ENCODE measurements around the gene CNPY2. TPM values are rescaled to one million over a fixed set of nuclear protein-coding genes. Genes with fewer than 3 reads are reported as not detected.
"Not testable (repeated sequence)": the region's sequence is repeated elsewhere in the genome, so short reads cannot be mapped to it uniquely, and the experiment has no call there.

Gene CNPY2
- total RNA-seq, 1 experiment from 2014 or later = 80.9 TPM

DNA sequence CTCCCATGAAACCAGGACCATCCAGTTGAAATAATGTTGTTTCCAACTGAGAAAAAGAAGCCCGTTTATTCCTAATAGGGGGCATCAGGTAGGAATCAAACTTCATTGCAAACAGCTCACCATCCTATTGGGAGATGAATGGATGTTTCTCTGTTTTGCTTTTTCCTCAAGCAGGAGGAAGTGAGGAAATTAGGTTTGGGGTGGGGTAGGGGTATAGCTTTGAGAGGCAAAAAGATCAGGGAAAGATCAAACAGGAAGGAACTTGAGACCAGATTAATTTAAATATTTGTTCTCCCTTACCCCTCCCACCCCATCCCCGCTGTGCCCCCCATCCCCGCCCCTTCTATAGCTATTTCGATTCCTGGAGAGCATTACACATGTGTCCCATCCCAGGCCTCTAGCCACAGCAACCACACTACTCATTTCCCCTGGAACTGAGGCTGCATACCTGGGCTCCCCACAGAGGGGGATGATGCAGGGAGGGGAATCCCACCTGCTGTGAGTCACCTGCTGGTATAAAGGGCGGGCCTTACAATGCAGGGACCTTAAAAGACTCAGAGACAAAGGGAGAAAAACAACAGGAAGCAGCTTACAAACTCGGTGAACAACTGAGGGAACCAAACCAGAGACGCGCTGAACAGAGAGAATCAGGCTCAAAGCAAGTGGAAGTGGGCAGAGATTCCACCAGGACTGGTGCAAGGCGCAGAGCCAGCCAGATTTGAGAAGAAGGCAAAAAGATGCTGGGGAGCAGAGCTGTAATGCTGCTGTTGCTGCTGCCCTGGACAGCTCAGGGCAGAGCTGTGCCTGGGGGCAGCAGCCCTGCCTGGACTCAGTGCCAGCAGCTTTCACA lies 22.7 kb upstream of the CNPY2 start, which contains the start of gene IL23A:
IL23A (plus strand) TSS at position 577 of the 850 bp plus-strand sequence; CDS start at position 738, 161 bp downstream.
- Histone ChIP-seq H3K27ac (no peak within 1 kb of the TSS), H3K27me3 (no peaks in the 10 kb centered on the region), H3K4me3 (no peak within 1 kb of the TSS), H3K9me3 (replicated peaks) (no peaks in the 10 kb centered on the region), H3K4me1 (peaks cover 4% of the 10 kb centered on the region; the same call in 1 of the 2 replicates), H3K36me3 (no peaks in the 10 kb centered on the region)
- DNase-seq = no peak

DNA sequence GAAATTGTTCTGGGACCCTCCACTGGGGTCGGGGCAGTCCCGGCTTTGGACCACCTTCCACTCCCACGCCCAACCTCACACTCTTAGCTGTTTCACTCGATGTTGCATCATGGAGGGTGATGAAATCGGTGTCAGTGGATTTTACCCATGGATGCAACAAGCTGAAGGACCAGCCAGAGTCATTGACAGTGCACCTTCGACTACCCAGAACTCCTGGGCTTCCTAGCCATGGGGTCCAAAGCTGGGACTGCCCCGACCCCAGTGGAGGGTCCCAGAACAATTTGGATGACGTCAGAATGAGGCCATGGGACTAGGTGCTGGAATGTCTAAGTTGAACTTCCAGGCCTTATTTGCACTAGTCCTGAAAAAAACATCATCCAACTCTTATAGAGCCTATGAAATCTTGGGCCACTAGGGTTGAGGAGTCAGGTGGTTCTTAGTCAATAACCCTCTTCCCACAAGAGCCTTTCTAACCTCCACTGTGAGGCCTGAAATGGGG lies 22.0 kb upstream of the CNPY2 start:
- no peaks in the 10 kb centered on the region for H3K9me3 ChIP-seq (replicated peaks)
- no peak for DNase-seq
- H3K36me3 ChIP-seq = no peaks in the 10 kb centered on the region

DNA sequence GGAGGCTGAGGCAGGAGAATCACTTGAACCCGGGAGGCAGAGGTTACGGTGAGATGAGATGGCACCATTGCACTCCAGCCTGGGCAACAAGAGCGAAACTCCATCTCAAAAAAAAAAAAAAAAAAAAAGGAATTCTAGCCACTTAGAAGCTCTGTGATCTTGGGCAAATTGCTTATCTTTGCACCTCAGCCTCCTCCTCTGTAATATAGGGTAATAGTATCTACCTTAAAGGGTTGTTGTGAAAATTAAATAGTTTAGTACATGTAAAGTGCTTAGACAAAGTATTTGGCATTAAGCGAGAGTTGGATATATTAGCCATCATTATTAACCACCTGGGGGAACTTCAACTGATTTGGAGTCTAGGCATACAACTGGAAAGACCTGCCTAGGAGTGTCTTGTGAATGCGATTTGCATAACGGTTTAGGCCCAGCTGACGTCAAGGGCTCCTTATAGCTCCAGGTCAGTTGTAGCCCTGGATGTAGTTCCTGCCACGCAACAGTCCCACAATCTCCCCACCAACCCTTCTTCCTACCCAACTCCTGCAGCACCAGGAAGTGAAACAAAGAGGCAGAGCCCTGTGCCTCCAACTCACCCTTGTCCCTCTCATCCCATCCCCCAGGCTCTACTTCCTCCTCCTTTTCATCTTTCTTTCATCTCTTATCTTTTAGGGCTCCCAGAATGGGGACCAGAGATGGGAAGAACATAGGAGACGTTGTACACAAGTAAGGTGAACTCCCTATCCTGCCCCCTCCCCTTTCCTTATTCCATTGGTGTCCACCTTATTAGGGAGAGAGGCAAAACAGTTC lies 20.8 kb upstream of the CNPY2 start:
- Histone ChIP-seq H3K4me1 (peaks cover 8% of the 10 kb centered on the region; the same call in 1 of the 2 replicates), H3K4me3 (no peak overlapping the region), H3K27me3 (no peaks in the 10 kb centered on the region), H3K27ac (no peak overlapping the region), H3K36me3 (no peaks in the 10 kb centered on the region), H3K9me3 (replicated peaks) (no peaks in the 10 kb centered on the region)
- DNase-seq = no peak

More for the DNA sequence above, 22.0 kb upstream of the CNPY2 start:
- Histone ChIP-seq H3K27ac (no peak overlapping the region), H3K4me1 (peaks cover 7% of the 10 kb centered on the region; the same call in 1 of the 2 replicates), H3K4me3 (no peak overlapping the region), H3K27me3 (no peaks in the 10 kb centered on the region)

DNA sequence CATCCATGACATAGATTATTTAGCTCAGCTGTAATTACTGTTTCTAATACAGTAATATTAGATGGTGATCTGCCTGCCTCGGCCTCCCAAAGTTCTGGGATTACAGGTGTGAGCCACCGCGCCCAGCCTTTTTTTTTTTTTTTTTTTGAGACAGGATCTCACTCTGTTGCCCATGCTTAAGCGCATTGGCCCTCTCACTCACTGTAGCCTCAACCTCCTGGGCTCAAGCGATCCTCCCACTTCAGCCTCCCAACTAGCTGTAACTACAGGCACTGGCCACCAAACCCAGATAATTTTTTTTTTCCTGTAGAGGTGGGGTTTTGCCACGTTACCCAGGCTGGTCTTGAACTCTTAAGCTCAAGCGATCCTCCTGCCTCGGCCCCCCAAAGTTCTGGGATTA lies 19.7 kb upstream of the CNPY2 start:
- not testable (repeated sequence) for H3K27me3 ChIP-seq; H3K4me3 ChIP-seq; H3K36me3 ChIP-seq; H3K27ac ChIP-seq; H3K9me3 ChIP-seq (replicated peaks); H3K4me1 ChIP-seq; DNase-seq

DNA sequence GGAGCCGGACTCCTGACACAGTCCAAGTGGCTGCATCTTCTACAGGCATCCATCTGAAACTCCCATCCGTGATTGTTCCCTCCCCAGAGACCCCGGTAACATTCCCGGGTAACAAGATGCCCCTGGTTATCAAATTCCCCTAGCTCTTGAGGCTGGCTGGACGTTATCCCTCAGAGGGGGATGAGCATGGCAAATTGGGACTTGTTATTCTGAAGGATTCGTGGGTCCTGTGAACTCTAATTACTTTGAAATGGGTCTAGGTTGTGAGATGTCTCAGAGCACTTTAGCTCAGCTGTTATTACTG lies 18.7 kb upstream of the CNPY2 start:
- H3K9me3 ChIP-seq (replicated peaks) = no peaks in the 10 kb centered on the region
- no peak for DNase-seq
- H3K4me3 ChIP-seq = peak overlapping the region; percentile 64

DNA sequence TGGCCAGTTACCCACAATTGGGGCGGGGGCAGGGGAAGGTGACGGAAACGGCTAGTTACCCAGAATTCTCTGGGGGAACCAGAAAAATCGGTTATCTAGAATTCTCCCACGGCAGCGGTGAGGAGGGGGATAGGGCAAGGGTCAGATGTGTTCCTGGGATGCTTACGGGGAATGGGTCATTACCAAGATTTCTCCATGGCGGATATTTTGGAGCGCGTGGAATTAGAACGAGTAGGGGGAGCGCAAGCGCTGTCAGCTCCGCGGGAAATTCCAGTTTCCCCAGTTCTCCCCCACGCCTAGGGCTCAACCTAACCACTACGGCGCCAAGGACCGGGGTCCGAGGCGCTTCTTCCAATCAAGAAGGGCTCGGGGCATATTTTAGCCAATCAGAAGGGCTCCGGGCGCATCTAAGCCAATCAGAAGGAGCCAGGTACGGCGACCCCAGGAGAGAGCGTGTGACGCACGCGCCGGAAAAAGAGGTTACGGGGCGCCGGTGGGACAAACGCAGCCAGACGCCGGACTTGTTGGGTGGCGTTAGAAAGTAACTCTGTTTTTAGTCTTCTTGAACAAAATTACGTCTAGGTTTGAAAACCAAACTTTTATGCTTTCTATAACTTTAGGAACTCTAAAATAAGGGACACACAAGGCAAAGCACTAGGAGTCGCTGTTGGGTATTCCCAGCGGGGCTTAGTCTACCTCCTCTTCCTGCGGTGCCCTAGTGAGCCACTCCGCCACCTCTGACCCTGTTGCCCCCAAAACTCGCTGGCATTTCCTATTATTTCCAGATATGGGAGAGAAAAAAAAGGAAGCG lies 18.1 kb upstream of the CNPY2 start, which contains the start of gene PAN2:
PAN2 (minus strand) TSS at position 322 of the 811 bp plus-strand sequence. CDS start 906 bp downstream, outside the sequence.
- Histone ChIP-seq H3K9me3 (replicated peaks) (no peaks in the 10 kb centered on the region), H3K4me3 (peak within 1 kb of the TSS; percentile 64), H3K4me1 (peaks cover 8% of the 10 kb centered on the region; the same call in 1 of the 2 replicates), H3K27me3 (no peaks in the 10 kb centered on the region), H3K27ac (peak within 1 kb of the TSS; percentile 88), H3K36me3 (no peaks in the 10 kb centered on the region)
- peak; percentile 96 to 98 for DNase-seq

More for the DNA sequence above, 18.7 kb upstream of the CNPY2 start:
- H3K27ac ChIP-seq = peak overlapping the region; percentile 88
- no peaks in the 10 kb centered on the region for H3K36me3 ChIP-seq
- peaks cover 8% of the 10 kb centered on the region; the same call in 1 of the 2 replicates for H3K4me1 ChIP-seq
- no peaks in the 10 kb centered on the region for H3K27me3 ChIP-seq

DNA sequence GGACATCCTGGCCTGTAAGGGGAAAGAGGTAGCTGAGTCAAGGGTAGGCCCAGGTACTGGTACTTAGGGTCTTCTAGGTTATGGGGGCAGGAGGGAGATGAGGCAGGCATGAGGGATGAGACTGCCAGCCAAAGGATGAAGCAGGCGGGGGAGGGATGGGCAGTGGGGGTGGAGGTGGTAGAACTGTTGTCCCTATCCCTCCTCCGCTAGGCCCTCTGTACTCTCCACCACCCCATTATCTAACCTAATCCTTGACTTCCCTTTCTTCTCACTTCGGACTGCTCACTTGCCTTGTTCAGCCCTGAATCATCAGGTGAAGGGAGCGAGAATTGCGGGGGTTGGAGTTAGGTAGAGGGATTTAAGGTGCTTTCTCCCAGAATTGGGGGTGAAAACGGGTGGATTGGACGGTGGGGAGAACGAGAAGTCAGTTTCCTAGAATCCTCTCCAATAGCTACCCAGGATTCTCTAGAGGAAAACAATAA lies 17.4 kb upstream of the CNPY2 start:
- Histone ChIP-seq H3K36me3 (no peaks in the 10 kb centered on the region), H3K4me1 (peaks cover 8% of the 10 kb centered on the region; the same call in 1 of the 2 replicates), H3K9me3 (replicated peaks) (no peaks in the 10 kb centered on the region), H3K4me3 (peak overlapping the region; percentile 64), H3K27me3 (no peaks in the 10 kb centered on the region), H3K27ac (peak overlapping the region; percentile 88)
- peak in 1 of 2 experiments; percentile 20 for DNase-seq

DNA sequence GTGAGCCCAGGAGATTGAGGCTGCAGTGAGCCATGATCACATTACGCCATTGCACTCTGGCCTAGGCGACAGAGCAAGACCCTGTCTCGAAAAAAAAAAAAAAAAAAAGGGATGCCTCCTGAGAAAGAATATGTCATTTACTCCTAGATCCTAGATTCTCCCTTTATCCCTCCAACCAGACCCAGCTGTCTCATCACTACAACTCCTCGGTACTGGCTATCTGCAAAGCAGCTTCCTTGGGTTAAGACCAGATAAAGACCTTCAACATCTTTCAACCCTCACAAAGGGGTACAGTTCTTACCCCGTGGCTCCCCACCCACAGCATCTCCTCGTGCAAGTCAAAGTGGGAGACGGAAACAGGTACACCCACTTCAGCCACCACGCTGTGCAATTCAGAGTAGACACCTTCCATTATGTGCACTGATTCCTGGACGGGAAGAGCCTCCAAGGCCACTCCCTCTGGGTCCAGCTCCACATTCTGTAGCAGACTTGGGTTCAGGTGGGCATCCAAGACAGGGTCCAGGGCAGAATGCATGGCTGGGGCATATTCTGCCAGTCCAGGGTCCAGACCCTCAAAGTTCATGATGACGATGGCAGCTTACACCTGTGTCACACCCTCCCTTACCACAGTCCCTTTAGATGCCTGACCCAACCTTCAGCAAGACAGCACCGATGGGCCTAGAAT lies 16.9 kb upstream of the CNPY2 start:
- H3K36me3 ChIP-seq = no peaks in the 10 kb centered on the region
- peak in 1 of 2 experiments; percentile 16 for DNase-seq
- H3K4me3 ChIP-seq = peak overlapping the region; percentile 64
- no peaks in the 10 kb centered on the region for H3K9me3 ChIP-seq (replicated peaks)
- H3K27me3 ChIP-seq = no peaks in the 10 kb centered on the region
- peaks cover 8% of the 10 kb centered on the region; the same call in 1 of the 2 replicates for H3K4me1 ChIP-seq
- H3K27ac ChIP-seq = peak overlapping the region; percentile 88

DNA sequence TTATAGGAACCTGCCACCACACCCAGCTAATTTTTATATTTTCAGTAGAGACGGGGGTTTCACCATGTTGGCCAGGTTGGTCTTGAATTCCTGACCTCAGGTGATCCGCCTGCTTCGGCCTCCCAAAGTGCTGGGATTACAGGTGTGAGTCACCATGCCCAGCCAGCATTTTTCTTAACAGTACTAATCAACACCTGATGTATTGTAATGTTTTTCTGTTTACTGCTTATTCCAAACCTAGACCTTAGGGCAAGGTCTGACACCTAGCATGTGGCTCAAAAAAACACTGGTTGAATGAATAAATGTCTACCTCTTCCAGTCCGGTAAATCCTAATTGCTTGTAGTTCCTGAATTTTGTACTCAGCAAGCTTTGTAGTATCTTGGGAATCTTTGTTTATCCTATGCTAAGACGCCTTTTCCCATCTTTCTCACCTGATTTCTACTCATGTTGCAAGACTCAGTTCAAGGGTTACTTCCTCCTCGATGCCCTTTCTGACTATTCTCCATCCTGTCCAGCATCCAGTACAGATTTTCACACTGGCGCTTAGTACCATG lies 15.2 kb upstream of the CNPY2 start:
- no peaks in the 10 kb centered on the region for H3K36me3 ChIP-seq
- no peak for DNase-seq
- H3K9me3 ChIP-seq (replicated peaks) = no peaks in the 10 kb centered on the region
- no peak overlapping the region for H3K27ac ChIP-seq
- H3K27me3 ChIP-seq = no peaks in the 10 kb centered on the region
- peaks cover 8% of the 10 kb centered on the region; the same call in 1 of the 2 replicates for H3K4me1 ChIP-seq
- H3K4me3 ChIP-seq = no peak overlapping the region

DNA sequence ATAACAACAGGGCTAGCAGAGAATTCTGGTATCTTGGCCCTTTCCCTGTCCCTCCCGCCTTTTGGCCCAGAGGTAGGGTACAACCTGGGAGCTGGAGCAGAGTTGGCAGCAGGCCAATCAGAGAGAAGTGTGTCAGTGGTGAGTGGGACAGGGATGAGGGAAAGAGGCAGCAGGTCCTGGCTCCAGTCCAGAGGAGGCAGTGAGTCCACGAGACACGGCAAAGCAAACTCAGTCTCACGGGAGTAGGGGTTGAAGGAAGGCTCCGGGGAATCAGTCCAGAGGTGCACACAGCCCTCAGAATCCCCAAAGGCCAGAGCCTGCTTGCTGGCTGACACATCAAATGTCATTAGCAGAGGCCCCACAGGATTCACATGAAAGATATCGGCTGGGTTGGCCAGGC lies 10.7 kb upstream of the CNPY2 start:
- DNase-seq = no peak
- Histone ChIP-seq H3K9me3 (replicated peaks) (no peaks in the 10 kb centered on the region), H3K36me3 (no peaks in the 10 kb centered on the region), H3K4me3 (no peak overlapping the region), H3K4me1 (no peaks in the 10 kb centered on the region), H3K27me3 (no peaks in the 10 kb centered on the region), H3K27ac (no peak overlapping the region)

DNA sequence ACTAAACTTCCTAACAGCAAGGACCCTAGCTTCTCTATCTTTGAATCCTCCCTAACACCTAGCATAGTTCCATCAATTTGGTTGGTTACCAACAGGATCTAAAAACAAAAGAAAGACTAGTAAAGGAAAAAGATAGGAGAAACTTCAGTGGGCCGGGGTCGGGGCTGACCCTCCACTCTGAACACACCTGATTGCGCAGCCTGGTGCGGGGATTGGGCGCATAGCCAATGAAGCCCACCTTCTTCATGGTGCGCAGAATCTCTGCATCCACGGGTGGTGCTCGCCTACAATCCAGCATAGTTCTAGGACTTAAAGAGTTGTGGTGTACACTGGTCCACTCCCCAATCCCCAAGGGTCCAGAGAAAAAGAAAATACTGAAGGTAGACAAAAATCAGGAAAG lies 10.3 kb upstream of the CNPY2 start:
- Histone ChIP-seq H3K36me3 (no peaks in the 10 kb centered on the region), H3K4me1 (no peaks in the 10 kb centered on the region), H3K9me3 (replicated peaks) (no peaks in the 10 kb centered on the region), H3K27ac (no peak overlapping the region), H3K27me3 (no peaks in the 10 kb centered on the region), H3K4me3 (no peak overlapping the region)
- DNase-seq = no peak

DNA sequence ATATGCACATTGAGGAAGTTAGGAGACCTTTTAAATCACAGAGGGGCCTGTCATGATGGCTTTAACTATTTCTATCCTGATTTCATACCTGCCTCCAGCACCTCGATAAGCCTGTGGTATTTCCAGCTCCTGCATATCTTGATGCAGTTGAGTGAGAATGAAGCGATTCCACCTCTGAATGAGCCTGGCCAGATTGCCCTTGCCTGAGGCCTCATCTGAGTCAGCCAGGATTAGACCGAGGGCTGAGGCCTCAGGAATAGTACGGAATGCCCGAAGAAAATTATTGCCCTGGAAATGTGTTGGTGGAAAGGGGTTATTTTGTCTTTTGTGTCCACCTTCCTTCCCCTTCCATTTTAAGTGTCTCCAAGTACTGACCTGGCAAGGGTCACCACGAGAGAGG lies 8.4 kb upstream of the CNPY2 start:
- DNase-seq = no peak
- Histone ChIP-seq H3K36me3 (0 out of 2 replicates have a peak, but pooled peaks cover under 1% of the 10 kb centered on the region), H3K9me3 (replicated peaks) (no peaks in the 10 kb centered on the region), H3K27me3 (no peaks in the 10 kb centered on the region), H3K4me1 (no peaks in the 10 kb centered on the region), H3K4me3 (no peak overlapping the region), H3K27ac (no peak overlapping the region)

DNA sequence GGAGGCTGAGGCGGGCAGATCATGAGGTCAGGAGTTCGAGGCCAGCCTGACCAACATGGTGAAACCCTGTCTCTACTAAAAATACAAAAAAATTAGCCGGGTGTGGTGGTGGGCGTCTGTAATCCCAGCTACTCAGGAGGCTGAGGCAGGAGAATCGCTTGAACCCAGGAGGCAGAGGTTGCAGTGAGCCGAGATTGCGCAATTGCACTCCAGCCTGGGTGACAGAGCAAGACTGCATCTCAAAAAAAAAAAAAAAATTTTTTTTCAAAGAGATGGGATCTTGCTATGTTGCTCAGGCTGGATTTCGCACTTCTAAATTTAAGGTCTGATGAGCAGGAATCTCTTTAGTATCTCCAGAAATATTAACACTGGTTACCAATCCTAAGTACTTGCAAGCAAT lies 5.8 kb upstream of the CNPY2 start:
- H3K4me3 ChIP-seq; DNase-seq; H3K27me3 ChIP-seq; H3K4me1 ChIP-seq; H3K36me3 ChIP-seq; H3K9me3 ChIP-seq (replicated peaks); H3K27ac ChIP-seq: not testable (repeated sequence)

Data from SJCRH30 (cell line).